ENCODE measurements around the gene ESAM. TPM values are rescaled to one million over a fixed set of nuclear protein-coding genes. Genes with fewer than 3 reads are reported as not detected.

Gene ESAM
- total RNA-seq, 1 experiment from 2014 or later: 0.92 TPM

- H4K8ac ChIP-seq (replicated peaks; ENCODE audit: insufficient read length, low read depth, low read length): no peak overlapping the region
- Mint-ChIP-seq H3K27me3 (ENCODE audit: low read depth) (peaks cover 25% of the 10 kb centered on the region), H3K4me1 (peaks cover 27% of the 10 kb centered on the region in 2 experiments), H3K27ac (no peak overlapping the region), H3K9me3 (no peaks in the 10 kb centered on the region; a peak in 1 of 5 replicates), H3K36me3 (ENCODE audit: insufficient read depth in 1 of 3, low read depth in 3 of 3) (no peaks in the 10 kb centered on the region), H3K4me3 (no peak overlapping the region)
- H3K79me2 ChIP-seq (ENCODE audit: insufficient read depth, low read length): no peaks in the 10 kb centered on the region
- H3K9me3 ChIP-seq (ENCODE audit: control insufficient read depth, low read depth, low read length): no peaks in the 10 kb centered on the region
- no peak overlapping the region for H3K56ac ChIP-seq (ENCODE audit: insufficient read length, low read depth, low read length)
- no peaks in the 10 kb centered on the region for H4K20me1 ChIP-seq (ENCODE audit: control insufficient read depth, insufficient read depth, insufficient read length)
- H2AFZ ChIP-seq (ENCODE audit: low read length): no peak overlapping the region
- H2BK15ac ChIP-seq (ENCODE audit: low read depth, low read length): no peak overlapping the region
- peaks cover 11% of the 10 kb centered on the region for H3K4me1 ChIP-seq (ENCODE audit: insufficient read depth, low read length)
- no peak overlapping the region for H3K18ac ChIP-seq (ENCODE audit: insufficient read length, low read depth, low read length)
- no peak overlapping the region for H3K4ac ChIP-seq (ENCODE audit: low read depth, low read length)
- no peak overlapping the region for H3T11ph ChIP-seq (ENCODE audit: low read length)
- no peak overlapping the region for H2BK120ac ChIP-seq (ENCODE audit: low read depth, low read length, poor library complexity, severe bottlenecking)
- no peak overlapping the region for H2AK5ac ChIP-seq (ENCODE audit: insufficient read length, low read length)
- WGBS (ENCODE audit: extremely low coverage, insufficient read length, low lambda C conversion rate): no CpG with 5 or more reads among the region's 4 CpGs
- H4K91ac ChIP-seq (ENCODE audit: insufficient read length, low read depth, low read length): no peak overlapping the region
- no peak overlapping the region for H3K27ac ChIP-seq (ENCODE audit: insufficient read length, low read depth, low read length)
- H3K9ac ChIP-seq (ENCODE audit: extremely low read depth, insufficient read length, low read length): no peak overlapping the region
- no peaks in the 10 kb centered on the region for H3K23me2 ChIP-seq (ENCODE audit: insufficient read length, low read depth, low read length, poor library complexity, severe bottlenecking)
- no peak overlapping the region for H3K4me2 ChIP-seq (ENCODE audit: insufficient read depth, insufficient read length, low read length)
- H3K79me1 ChIP-seq (ENCODE audit: insufficient read depth, low read depth, low read length, poor library complexity, severe bottlenecking): no peaks in the 10 kb centered on the region
- H3K14ac ChIP-seq (ENCODE audit: insufficient read depth, low read length): no peak overlapping the region
- H4K5ac ChIP-seq (ENCODE audit: insufficient read length, low read depth, low read length): no peak overlapping the region
- no peak overlapping the region for H2BK12ac ChIP-seq (ENCODE audit: insufficient read length, low read depth, low read length)
- no peak for TF ChIP-seq CTCF (conservative IDR thresholded peaks at IDR 0.05)
- no peaks in the 10 kb centered on the region for H3K27me3 ChIP-seq (ENCODE audit: insufficient read depth, low read length)
- H2BK5ac ChIP-seq (ENCODE audit: insufficient read length, low read length): no peak overlapping the region
- H2BK20ac ChIP-seq (ENCODE audit: low read depth, low read length, poor library complexity, severe bottlenecking): no peak overlapping the region
- no peak overlapping the region for H3K23ac ChIP-seq (ENCODE audit: insufficient read length, low read depth, low read length)
- no peak for DNase-seq
Measured at GRCh38 chr11:124729571-124729970, 32.5 kb downstream of the ESAM start.

Data from H9 (cell line).